ENCODE data around the gene IFT22. TPM values are rescaled to one million over a fixed set of nuclear protein-coding genes. Genes with fewer than 3 reads are reported as not detected.

The IFT22 gene
- total RNA-seq, 1 experiment from 2014 or later: 21.3 TPM

GRCh38 chr7:101340379-101340778 is 18.8 kb upstream of the IFT22 start:
- H4K91ac ChIP-seq (ENCODE audit: insufficient read length, low read depth, low read length): no peak overlapping the region
- Mint-ChIP-seq H3K27me3 (ENCODE audit: low read depth) (peaks cover 7% of the 10 kb centered on the region), H3K4me1 (peaks cover 0 to 11% of the 10 kb centered on the region in 2 experiments; a peak in 2 of 4 replicates), H3K27ac (peak overlapping the region in 1 of 3 experiments; percentile 63; a peak in 2 of 7 replicates), H3K9me3 (no peaks in the 10 kb centered on the region), H3K4me3 (no peak overlapping the region), H3K36me3 (ENCODE audit: insufficient read depth in 1 of 3, low read depth in 3 of 3) (no peaks in the 10 kb centered on the region)
- no peaks in the 10 kb centered on the region for H3K27me3 ChIP-seq (ENCODE audit: insufficient read depth, low read length)
- no peaks in the 10 kb centered on the region for H3K4me1 ChIP-seq (ENCODE audit: insufficient read depth, low read length)
- no CpG with 5 or more reads among the region's 14 CpGs for WGBS (ENCODE audit: extremely low coverage, insufficient read length, low lambda C conversion rate)
- H3K9me3 ChIP-seq (ENCODE audit: control insufficient read depth, low read depth, low read length): no peaks in the 10 kb centered on the region
- TF ChIP-seq CTCF (conservative IDR thresholded peaks at IDR 0.05): no peak
- DNase-seq: no peak
- no peaks in the 10 kb centered on the region for H3K79me2 ChIP-seq (ENCODE audit: insufficient read depth, low read length)
- no peak overlapping the region for H3K27ac ChIP-seq (ENCODE audit: insufficient read length, low read depth, low read length)
- H3K23ac ChIP-seq (ENCODE audit: insufficient read length, low read depth, low read length): no peak overlapping the region
- H4K20me1 ChIP-seq (ENCODE audit: control insufficient read depth, insufficient read depth, insufficient read length): no peaks in the 10 kb centered on the region
- no peak overlapping the region for H3K9ac ChIP-seq (ENCODE audit: extremely low read depth, insufficient read length, low read length)
- no peak overlapping the region for H2AK5ac ChIP-seq (ENCODE audit: insufficient read length, low read length)
- H4K8ac ChIP-seq (replicated peaks; ENCODE audit: insufficient read length, low read depth, low read length): no peak overlapping the region
- H3K4ac ChIP-seq (ENCODE audit: low read depth, low read length): no peak overlapping the region
- no peak overlapping the region for H2BK20ac ChIP-seq (ENCODE audit: low read depth, low read length, poor library complexity, severe bottlenecking)
- H3K4me2 ChIP-seq (ENCODE audit: insufficient read depth, insufficient read length, low read length): no peak overlapping the region
- no peak overlapping the region for H2BK120ac ChIP-seq (ENCODE audit: low read depth, low read length, poor library complexity, severe bottlenecking)
- H2BK5ac ChIP-seq (ENCODE audit: insufficient read length, low read length): no peak overlapping the region
- no peak overlapping the region for H2AFZ ChIP-seq (ENCODE audit: low read length)
- H3K14ac ChIP-seq (ENCODE audit: insufficient read depth, low read length): no peak overlapping the region; the same call in 1 of the 2 replicates
- H3K18ac ChIP-seq (ENCODE audit: insufficient read length, low read depth, low read length): no peak overlapping the region
- no peaks in the 10 kb centered on the region for H3K23me2 ChIP-seq (ENCODE audit: insufficient read length, low read depth, low read length, poor library complexity, severe bottlenecking)
- H2BK15ac ChIP-seq (ENCODE audit: low read depth, low read length): no peak overlapping the region
- H3K56ac ChIP-seq (ENCODE audit: insufficient read length, low read depth, low read length): no peak overlapping the region
- H3T11ph ChIP-seq (ENCODE audit: low read length): peak overlapping the region; percentile 26
- no peak overlapping the region for H4K5ac ChIP-seq (ENCODE audit: insufficient read length, low read depth, low read length)
- no peaks in the 10 kb centered on the region for H3K79me1 ChIP-seq (ENCODE audit: insufficient read depth, low read depth, low read length, poor library complexity, severe bottlenecking)
- no peak overlapping the region for H2BK12ac ChIP-seq (ENCODE audit: insufficient read length, low read depth, low read length)

All from H9 (cell line).